GM12864 (cell line): ENCODE measurements around the gene PDE11A.
A peak's percentile ranks its signal among the peaks of the same experiment; 100 is the strongest.

Experiments used
- DNase-seq: peaks from one replicate; pipeline ENCODE4 v3.0.0-alpha.2; 2011; ENCODE audit warnings: low read depth
- H3K4me3 ChIP-seq: 2 replicates; pipeline ENCODE4 v1.5.1; 2011; ENCODE audit warnings: mild to moderate bottlenecking, low read depth, low read length, control low read depth
- TF ChIP-seq, protein P1 (sequence below): IDR thresholded peaks from 2 replicates; pipeline ENCODE4 v1.5.1; 2011; ENCODE audit warnings: low read depth, mild to moderate bottlenecking, moderate library complexity, low read length, control low read depth, inconsistent platforms; ENCODE audit errors: missing control alignments

PDE11A gene

DNA sequence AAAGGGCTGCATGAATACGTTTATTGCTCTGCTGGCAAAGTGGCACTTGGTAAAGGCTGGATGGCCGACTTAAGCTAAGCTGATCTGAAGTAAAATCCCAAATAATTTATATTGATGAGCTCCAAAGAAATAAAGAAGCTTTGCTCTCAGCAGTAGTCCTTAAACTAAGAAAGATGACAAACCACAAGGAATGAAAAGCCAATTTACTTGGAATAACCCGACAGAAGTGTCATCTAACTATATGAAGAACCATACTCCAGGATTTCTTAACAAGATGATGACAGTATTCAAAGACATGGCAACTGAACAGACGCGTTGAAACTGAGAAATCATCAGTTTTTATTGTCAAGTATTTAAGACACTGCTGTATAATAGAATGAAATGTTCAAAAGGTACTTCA lies 294.1 kb downstream of the PDE11A start:
- TF ChIP-seq, protein P1, sequence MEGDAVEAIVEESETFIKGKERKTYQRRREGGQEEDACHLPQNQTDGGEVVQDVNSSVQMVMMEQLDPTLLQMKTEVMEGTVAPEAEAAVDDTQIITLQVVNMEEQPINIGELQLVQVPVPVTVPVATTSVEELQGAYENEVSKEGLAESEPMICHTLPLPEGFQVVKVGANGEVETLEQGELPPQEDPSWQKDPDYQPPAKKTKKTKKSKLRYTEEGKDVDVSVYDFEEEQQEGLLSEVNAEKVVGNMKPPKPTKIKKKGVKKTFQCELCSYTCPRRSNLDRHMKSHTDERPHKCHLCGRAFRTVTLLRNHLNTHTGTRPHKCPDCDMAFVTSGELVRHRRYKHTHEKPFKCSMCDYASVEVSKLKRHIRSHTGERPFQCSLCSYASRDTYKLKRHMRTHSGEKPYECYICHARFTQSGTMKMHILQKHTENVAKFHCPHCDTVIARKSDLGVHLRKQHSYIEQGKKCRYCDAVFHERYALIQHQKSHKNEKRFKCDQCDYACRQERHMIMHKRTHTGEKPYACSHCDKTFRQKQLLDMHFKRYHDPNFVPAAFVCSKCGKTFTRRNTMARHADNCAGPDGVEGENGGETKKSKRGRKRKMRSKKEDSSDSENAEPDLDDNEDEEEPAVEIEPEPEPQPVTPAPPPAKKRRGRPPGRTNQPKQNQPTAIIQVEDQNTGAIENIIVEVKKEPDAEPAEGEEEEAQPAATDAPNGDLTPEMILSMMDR = no peak
- no peak overlapping the region for H3K4me3 ChIP-seq
- DNase-seq = no peak

- DNase-seq = peak; percentile 7
- H3K4me3 ChIP-seq = no peak overlapping the region
- TF ChIP-seq, protein P1 = peak; percentile 47
Measured at GRCh38 chr2:177772529-177772928, 300.0 kb downstream of the PDE11A start.

DNA sequence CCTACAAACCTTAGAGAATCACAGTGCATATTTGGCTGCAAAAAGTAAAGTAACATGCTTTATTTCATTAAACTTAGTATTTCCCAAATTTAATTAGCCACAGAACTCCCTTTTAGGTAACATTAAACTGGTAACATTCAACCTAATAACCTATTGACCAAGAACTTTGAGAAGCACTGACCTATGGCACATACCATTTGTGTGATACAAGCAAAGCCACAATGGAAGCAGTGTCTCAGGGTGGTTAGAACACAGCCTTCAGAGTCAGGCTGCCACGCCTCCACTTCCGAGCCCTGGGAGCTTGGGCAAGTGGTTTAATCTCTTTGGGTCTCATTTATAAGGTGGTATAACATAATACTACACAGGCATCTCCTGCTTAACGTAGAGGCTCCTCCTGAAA lies 301.4 kb downstream of the PDE11A start:
- no peak overlapping the region for H3K4me3 ChIP-seq
- TF ChIP-seq, protein P1 = no peak

DNA sequence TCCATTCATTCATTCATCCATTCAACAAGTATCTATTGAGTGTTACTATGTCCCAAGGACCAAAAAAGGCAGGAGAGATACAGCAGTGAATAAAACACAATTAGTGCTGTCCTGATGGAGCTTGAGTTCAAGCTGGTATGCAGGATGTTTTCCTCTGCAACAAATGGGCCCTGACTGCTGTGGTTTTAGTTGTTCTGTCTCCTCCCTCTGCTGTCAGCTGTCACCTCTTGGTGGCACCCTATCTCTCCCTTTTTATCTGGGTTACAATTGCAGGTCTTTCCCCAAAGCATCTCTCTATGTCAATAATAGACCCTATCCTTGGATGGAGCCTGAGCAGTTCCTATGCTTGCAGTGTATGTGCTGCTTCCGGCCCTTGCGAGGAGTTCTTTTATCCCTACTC lies 304.8 kb downstream of the PDE11A start:
- DNase-seq = no peak
- TF ChIP-seq, protein P1 = no peak
- no peak overlapping the region for H3K4me3 ChIP-seq

More for the DNA sequence above, 301.4 kb downstream of the PDE11A start:
- no peak for DNase-seq

DNA sequence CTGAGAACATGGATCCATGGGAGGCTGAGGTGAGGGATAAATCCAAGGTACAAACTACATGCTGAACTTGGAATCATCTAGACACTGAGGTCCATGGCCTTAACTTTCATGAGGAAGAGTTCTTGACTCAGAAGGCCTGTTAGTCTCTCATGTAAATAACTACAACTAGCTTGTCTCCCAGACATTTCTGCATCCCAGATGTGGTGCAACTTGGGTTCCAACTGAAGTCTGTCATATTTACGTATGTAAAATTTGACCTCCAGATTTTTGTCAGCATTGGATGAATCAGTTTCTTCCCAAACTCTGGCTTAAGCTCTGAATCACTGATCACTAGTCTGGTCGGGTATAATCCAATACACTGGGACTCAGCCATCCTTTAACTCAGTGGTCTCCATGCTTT lies 306.9 kb downstream of the PDE11A start:
- TF ChIP-seq, protein P1 = no peak
- H3K4me3 ChIP-seq = no peak overlapping the region
- DNase-seq = no peak

DNA sequence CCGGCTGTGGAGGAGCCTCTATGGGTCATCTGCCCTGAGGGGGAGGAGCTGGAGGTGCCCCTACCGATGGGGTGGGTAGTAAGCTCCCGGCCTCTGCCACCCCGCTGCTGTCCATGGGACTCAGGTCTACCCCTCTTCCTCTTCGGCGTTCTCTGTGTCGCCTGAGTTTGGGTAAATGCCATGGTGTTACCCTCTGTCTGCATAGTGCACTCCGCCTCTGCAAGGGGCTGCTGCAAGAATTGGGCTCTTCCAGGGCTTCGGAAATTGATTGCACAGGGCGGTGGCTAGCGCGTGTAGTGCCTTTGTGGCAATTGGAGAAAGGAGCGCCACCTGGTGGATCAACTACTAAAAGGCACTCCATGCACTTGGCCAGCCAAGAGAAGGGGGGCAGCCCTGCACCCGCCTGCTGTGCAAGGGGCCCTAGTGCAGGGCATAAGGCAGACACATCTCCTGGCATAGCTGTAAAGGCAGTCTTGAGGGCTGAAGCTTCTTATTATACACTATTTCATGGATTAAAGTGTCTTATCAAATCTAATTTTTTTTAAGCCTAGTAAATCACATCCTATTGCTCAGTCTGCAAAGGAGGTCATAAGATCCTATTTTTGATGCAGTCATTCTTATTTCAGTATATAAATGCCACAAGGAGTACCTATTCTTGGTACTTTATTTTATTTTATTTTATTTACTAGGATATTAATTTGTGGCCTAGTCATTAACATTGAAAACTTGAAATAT lies 308.9 kb downstream of the PDE11A start:
- TF ChIP-seq, protein P1 = peak; percentile 89
- no peak overlapping the region for H3K4me3 ChIP-seq
- peak; percentile 26 for DNase-seq

DNA sequence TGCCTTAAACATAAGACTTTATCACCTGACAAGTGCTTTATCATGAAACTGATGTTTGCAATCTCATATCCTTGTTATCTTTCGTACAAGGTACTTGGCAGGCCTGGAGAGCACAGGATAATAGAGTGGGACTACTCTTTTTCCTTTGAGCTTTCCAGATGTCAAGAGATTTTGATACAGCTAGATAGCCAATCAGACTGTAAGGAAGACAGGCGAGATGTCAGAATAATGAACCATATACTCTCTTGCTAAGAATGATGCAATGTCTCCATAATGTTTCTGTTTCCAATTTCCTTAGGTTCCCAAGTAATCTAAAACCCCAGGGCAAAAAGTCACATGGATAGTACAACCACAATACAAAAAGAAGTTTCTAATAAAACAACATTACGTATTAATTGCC lies 313.1 kb downstream of the PDE11A start:
- no peak for DNase-seq
- TF ChIP-seq, protein P1 = no peak
- H3K4me3 ChIP-seq = no peak overlapping the region
